HEK293 (cell line): Measurements from ENCODE around the gene SETD2.

Source experiments
- KLF10 ChIP-seq: fragments of 450-650 bp; IDR thresholded peaks from 2 replicates; pipeline ENCODE4 v1.5.1; 2018; ENCODE audit warnings: missing biosample characterization, mild to moderate bottlenecking, missing genetic modification characterization
- KLF8 ChIP-seq: fragments of 450-650 bp; formaldehyde crosslinking; IDR thresholded peaks from 2 replicates; pipeline ENCODE4 v1.5.1; 2016; ENCODE audit warnings: missing biosample characterization, missing genetic modification characterization
- KLF9 ChIP-seq: fragments of 450-650 bp; formaldehyde crosslinking; IDR thresholded peaks from 2 replicates; pipeline ENCODE4 v1.5.1; 2016; ENCODE audit warnings: missing biosample characterization, missing genetic modification characterization, low read depth
- PRDM1 ChIP-seq: fragments of 450-650 bp; formaldehyde crosslinking; IDR thresholded peaks from 2 replicates; pipeline ENCODE4; 2016; ENCODE audit warnings: missing biosample characterization, missing genetic modification characterization
- PRDM4 ChIP-seq: fragments of 450-650 bp; formaldehyde crosslinking; IDR thresholded peaks from 2 replicates; pipeline ENCODE4 v1.5.1; 2017; ENCODE audit warnings: missing biosample characterization, missing genetic modification characterization
- RBAK ChIP-seq: fragments of 450-650 bp; formaldehyde crosslinking; IDR thresholded peaks from 2 replicates; pipeline ENCODE4 v1.5.1; 2016; ENCODE audit warnings: missing biosample characterization, missing genetic modification characterization
- SP3 ChIP-seq: fragments of 450-650 bp; formaldehyde crosslinking; IDR thresholded peaks from 2 replicates; pipeline ENCODE4 v1.5.1; 2016; ENCODE audit warnings: missing biosample characterization, missing genetic modification characterization
- TRIM28 ChIP-seq: IDR thresholded peaks from 2 replicates; pipeline ENCODE4 v1.6.1; 2011; ENCODE audit warnings: low read length, control low read depth, borderline replicate concordance
- ZBTB20 ChIP-seq: fragments of 450-650 bp; formaldehyde crosslinking; IDR thresholded peaks from 2 replicates; pipeline ENCODE4 v1.5.1; 2016; ENCODE audit warnings: missing biosample characterization, missing genetic modification characterization
- ZIC2 ChIP-seq: fragments of 450-650 bp; formaldehyde crosslinking; IDR thresholded peaks from 2 replicates; pipeline ENCODE4 v1.5.1; 2016; ENCODE audit warnings: missing biosample characterization, missing genetic modification characterization
- ZNF10 ChIP-seq: fragments of 450-650 bp; formaldehyde crosslinking; IDR thresholded peaks from 2 replicates; pipeline ENCODE4 v1.5.1; 2017; ENCODE audit warnings: missing biosample characterization, missing genetic modification characterization
- ZNF140 ChIP-seq: fragments of 450-650 bp; formaldehyde crosslinking; IDR thresholded peaks from 2 replicates; pipeline ENCODE4 v1.5.1; 2016; ENCODE audit warnings: missing biosample characterization, missing genetic modification characterization
- ZNF18 ChIP-seq: fragments of 450-650 bp; formaldehyde crosslinking; IDR thresholded peaks from 2 replicates; pipeline ENCODE4 v1.5.1; 2016; ENCODE audit warnings: missing biosample characterization, missing genetic modification characterization
- ZNF266 ChIP-seq: fragments of 450-650 bp; formaldehyde crosslinking; IDR thresholded peaks from 2 replicates; pipeline ENCODE4 v1.5.1; 2016; ENCODE audit warnings: missing biosample characterization, missing genetic modification characterization, low read depth
- ZNF274 ChIP-seq, 2 experiments: fragments of 200-500 bp in 1 of 2; fragments of 450-650 bp in 1 of 2; sonication (Bioruptor generic) in 1 of 2; formaldehyde crosslinking in 1 of 2; IDR thresholded peaks; 2 replicates each; pipeline versions ENCODE4 v1.5.1 to v1.6.1; 2014 to 2016; ENCODE audit warnings: borderline replicate concordance in 1 of 2, inconsistent platforms in 1 of 2, low read length in 1 of 2, missing biosample characterization in 1 of 2, missing genetic modification characterization in 1 of 2
- ZNF324 ChIP-seq: fragments of 450-650 bp; formaldehyde crosslinking; IDR thresholded peaks from 2 replicates; pipeline ENCODE4 v1.5.1; 2016; ENCODE audit warnings: missing biosample characterization, missing genetic modification characterization
- ZNF341 ChIP-seq: fragments of 450-650 bp; formaldehyde crosslinking; IDR thresholded peaks from 2 replicates; pipeline ENCODE4; 2016; ENCODE audit warnings: low read depth, missing biosample characterization, missing genetic modification characterization
- ZNF416 ChIP-seq: fragments of 450-650 bp; formaldehyde crosslinking; IDR thresholded peaks from 2 replicates; pipeline ENCODE4 v1.5.1; 2016; ENCODE audit warnings: missing biosample characterization, missing genetic modification characterization
- ZNF433 ChIP-seq: fragments of 450-650 bp; formaldehyde crosslinking; IDR thresholded peaks from 2 replicates; pipeline ENCODE4 v1.5.1; 2016; ENCODE audit warnings: missing biosample characterization, missing genetic modification characterization, low read depth
- ZNF510 ChIP-seq: fragments of 450-650 bp; formaldehyde crosslinking; IDR thresholded peaks from 2 replicates; pipeline ENCODE4 v1.5.1; 2018; ENCODE audit warnings: mild to moderate bottlenecking, missing genetic modification characterization, missing biosample characterization; ENCODE audit not compliant: insufficient replicate concordance
- ZNF558 ChIP-seq: fragments of 450-650 bp; formaldehyde crosslinking; IDR thresholded peaks from 2 replicates; pipeline ENCODE4 v1.5.1; 2016; ENCODE audit warnings: missing biosample characterization, missing genetic modification characterization
- ZNF560 ChIP-seq: fragments of 450-650 bp; formaldehyde crosslinking; IDR thresholded peaks from 2 replicates; pipeline ENCODE4 v1.5.1; 2017; ENCODE audit warnings: missing biosample characterization, missing genetic modification characterization, borderline replicate concordance
- ZNF596 ChIP-seq: fragments of 450-650 bp; IDR thresholded peaks from 2 replicates; pipeline ENCODE4 v1.5.0; 2018; ENCODE audit warnings: missing biosample characterization, mild to moderate bottlenecking, missing genetic modification characterization, moderate library complexity
- ZNF610 ChIP-seq: fragments of 450-650 bp; formaldehyde crosslinking; IDR thresholded peaks from 2 replicates; pipeline ENCODE4 v1.5.1; 2016; ENCODE audit warnings: missing biosample characterization, missing genetic modification characterization, borderline replicate concordance
- ZNF621 ChIP-seq: fragments of 450-650 bp; formaldehyde crosslinking; IDR thresholded peaks from 2 replicates; pipeline ENCODE4 v1.5.1; 2017; ENCODE audit warnings: missing biosample characterization, missing genetic modification characterization
- ZNF654 ChIP-seq: fragments of 450-650 bp; formaldehyde crosslinking; IDR thresholded peaks from 2 replicates; pipeline ENCODE4 v1.5.1; 2016; ENCODE audit warnings: low read depth, missing biosample characterization, missing genetic modification characterization
- ZNF664 ChIP-seq: fragments of 450-650 bp; formaldehyde crosslinking; IDR thresholded peaks from 2 replicates; pipeline ENCODE4 v1.5.1; 2016; ENCODE audit warnings: missing biosample characterization, missing genetic modification characterization
- ZNF76 ChIP-seq: fragments of 450-650 bp; formaldehyde crosslinking; IDR thresholded peaks from 2 replicates; pipeline ENCODE4; 2016; ENCODE audit warnings: low read depth, missing biosample characterization, missing genetic modification characterization, borderline replicate concordance
- ZNF768 ChIP-seq: fragments of 450-650 bp; formaldehyde crosslinking; IDR thresholded peaks from 2 replicates; pipeline ENCODE4 v1.5.1; 2018; ENCODE audit warnings: missing biosample characterization, mild to moderate bottlenecking, missing genetic modification characterization
- ZNF837 ChIP-seq: fragments of 450-650 bp; formaldehyde crosslinking; IDR thresholded peaks from 2 replicates; pipeline ENCODE4 v1.5.1; 2016; ENCODE audit warnings: missing biosample characterization, missing genetic modification characterization
- TF ChIP-seq, protein P1 (sequence below): fragments of 450-650 bp; IDR thresholded peaks from 2 replicates; pipeline ENCODE4 v1.5.1; 2018; ENCODE audit warnings: missing biosample characterization, missing genetic modification characterization
- TF ChIP-seq, protein P2 (sequence below): fragments of 450-650 bp; formaldehyde crosslinking; IDR thresholded peaks from 2 replicates; pipeline ENCODE4 v1.5.1; 2016; ENCODE audit warnings: missing biosample characterization, missing genetic modification characterization
- TF ChIP-seq, protein P3 (sequence below): fragments of 450-650 bp; formaldehyde crosslinking; optimal IDR thresholded peaks from 2 replicates; pipeline ENCODE3; 2016; ENCODE audit warnings: missing biosample characterization, mild to moderate bottlenecking, missing genetic modification characterization

Gene SETD2

DNA sequence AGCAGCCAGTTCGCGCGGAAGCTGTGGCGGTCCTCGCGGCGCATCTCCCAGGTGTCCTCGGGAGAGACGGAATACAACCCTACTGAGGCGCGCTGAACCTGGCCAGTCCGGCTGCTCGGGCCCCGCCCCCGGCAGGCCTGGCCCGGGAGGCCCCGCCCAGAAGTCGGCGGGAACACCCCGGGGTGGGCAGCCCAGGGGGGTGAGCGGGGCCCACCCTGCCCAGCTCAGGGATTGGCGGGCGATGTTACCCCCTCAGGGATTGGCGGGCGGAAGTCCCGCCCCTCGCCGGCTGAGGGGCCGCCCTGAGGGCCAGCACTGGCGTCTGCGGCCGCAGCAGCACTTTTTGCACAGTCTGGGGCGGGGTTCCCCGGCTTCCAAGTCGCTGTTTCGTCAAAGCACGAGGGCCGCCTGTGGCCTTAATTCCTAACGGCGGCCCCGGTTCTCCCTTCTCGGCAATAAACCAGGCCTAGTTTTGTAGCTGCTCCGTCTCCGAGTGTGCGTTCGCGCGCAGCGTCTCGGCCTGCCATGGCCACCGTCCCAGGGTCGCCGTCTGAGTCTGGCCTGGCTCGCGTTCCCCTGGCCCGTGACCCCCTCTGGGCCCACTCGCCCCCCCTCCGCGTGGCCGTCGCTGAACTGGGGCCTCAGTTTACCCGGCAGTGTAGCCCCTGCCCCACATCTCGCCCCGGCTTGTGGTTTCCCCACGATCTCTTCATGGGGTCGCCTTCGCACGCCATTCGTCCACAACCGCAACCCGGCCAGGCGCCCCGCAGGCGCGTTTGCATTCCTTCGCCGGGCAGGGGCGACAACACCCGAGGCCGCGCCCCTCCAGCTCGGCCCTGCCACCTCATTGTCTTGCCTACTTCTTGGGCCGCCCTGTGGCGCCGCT lies 154.4 kb downstream of the SETD2 start (continued):
- no peak for TF ChIP-seq TRIM28
- no peak for TF ChIP-seq PRDM4 (tag by site-specific recombination)
- TF ChIP-seq KLF10 (tag by site-specific recombination): peak; percentile 52; the same call in 1 of the 2 replicates
- no peak for TF ChIP-seq ZNF837
- TF ChIP-seq ZNF266 (tag by site-specific recombination): no peak
- no peak for TF ChIP-seq ZNF10 (tag by site-specific recombination)
- TF ChIP-seq, protein P1, sequence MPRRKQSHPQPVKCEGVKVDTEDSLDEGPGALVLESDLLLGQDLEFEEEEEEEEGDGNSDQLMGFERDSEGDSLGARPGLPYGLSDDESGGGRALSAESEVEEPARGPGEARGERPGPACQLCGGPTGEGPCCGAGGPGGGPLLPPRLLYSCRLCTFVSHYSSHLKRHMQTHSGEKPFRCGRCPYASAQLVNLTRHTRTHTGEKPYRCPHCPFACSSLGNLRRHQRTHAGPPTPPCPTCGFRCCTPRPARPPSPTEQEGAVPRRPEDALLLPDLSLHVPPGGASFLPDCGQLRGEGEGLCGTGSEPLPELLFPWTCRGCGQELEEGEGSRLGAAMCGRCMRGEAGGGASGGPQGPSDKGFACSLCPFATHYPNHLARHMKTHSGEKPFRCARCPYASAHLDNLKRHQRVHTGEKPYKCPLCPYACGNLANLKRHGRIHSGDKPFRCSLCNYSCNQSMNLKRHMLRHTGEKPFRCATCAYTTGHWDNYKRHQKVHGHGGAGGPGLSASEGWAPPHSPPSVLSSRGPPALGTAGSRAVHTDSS (tag by site-specific recombination): no peak
- no peak for TF ChIP-seq ZNF621 (tag by site-specific recombination)
- TF ChIP-seq ZNF510 (tag by site-specific recombination): no peak
- TF ChIP-seq ZNF274 (IDR thresholded peaks at IDR 0.05; ENCODE audit: low read length): no peak
- TF ChIP-seq ZNF274 (tag by site-specific recombination; IDR thresholded peaks at IDR 0.05; ENCODE audit: borderline replicate concordance): no peak
- TF ChIP-seq ZIC2 (tag by site-specific recombination): peak; percentile 22; the same call in 1 of the 2 replicates
- TF ChIP-seq ZNF610 (tag by site-specific recombination): no peak
- TF ChIP-seq ZNF416 (tag by site-specific recombination): no peak
- no peak for TF ChIP-seq RBAK (tag by site-specific recombination)
- TF ChIP-seq ZNF768 (tag by site-specific recombination): no peak
- peak; percentile 51 for TF ChIP-seq KLF9
- TF ChIP-seq ZNF18 (tag by site-specific recombination): no peak
- TF ChIP-seq ZNF664 (tag by site-specific recombination): no peak
- TF ChIP-seq KLF8 (tag by site-specific recombination): peak; percentile 60; the same call in 1 of the 2 replicates
- TF ChIP-seq, protein P2, sequence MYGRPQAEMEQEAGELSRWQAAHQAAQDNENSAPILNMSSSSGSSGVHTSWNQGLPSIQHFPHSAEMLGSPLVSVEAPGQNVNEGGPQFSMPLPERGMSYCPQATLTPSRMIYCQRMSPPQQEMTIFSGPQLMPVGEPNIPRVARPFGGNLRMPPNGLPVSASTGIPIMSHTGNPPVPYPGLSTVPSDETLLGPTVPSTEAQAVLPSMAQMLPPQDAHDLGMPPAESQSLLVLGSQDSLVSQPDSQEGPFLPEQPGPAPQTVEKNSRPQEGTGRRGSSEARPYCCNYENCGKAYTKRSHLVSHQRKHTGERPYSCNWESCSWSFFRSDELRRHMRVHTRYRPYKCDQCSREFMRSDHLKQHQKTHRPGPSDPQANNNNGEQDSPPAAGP (tag by site-specific recombination): no peak
- TF ChIP-seq ZNF76 (tag by site-specific recombination): no peak
- TF ChIP-seq, protein P3, sequence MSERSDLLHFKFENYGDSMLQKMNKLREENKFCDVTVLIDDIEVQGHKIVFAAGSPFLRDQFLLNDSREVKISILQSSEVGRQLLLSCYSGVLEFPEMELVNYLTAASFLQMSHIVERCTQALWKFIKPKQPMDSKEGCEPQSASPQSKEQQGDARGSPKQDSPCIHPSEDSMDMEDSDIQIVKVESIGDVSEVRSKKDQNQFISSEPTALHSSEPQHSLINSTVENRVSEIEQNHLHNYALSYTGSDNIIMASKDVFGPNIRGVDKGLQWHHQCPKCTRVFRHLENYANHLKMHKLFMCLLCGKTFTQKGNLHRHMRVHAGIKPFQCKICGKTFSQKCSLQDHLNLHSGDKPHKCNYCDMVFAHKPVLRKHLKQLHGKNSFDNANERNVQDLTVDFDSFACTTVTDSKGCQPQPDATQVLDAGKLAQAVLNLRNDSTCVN: peak; percentile 13
- no peak for TF ChIP-seq ZNF324 (tag by site-specific recombination)
- TF ChIP-seq ZBTB20 (tag by site-specific recombination): peak; percentile 32; the same call in 1 of the 2 replicates
- no peak for TF ChIP-seq ZNF654
- no peak for TF ChIP-seq ZNF140 (tag by site-specific recombination)
- no peak for TF ChIP-seq ZNF596
- TF ChIP-seq ZNF341 (tag by site-specific recombination): no peak
- no peak for TF ChIP-seq PRDM1 (tag by site-specific recombination)
- TF ChIP-seq ZNF558 (tag by site-specific recombination): no peak
- TF ChIP-seq ZNF560 (tag by site-specific recombination): no peak
- TF ChIP-seq ZNF433 (tag by site-specific recombination): no peak
- peak; percentile 71 for TF ChIP-seq SP3 (tag by site-specific recombination)
